ENCODE results near the gene KAZN.

The KAZN gene

DNA sequence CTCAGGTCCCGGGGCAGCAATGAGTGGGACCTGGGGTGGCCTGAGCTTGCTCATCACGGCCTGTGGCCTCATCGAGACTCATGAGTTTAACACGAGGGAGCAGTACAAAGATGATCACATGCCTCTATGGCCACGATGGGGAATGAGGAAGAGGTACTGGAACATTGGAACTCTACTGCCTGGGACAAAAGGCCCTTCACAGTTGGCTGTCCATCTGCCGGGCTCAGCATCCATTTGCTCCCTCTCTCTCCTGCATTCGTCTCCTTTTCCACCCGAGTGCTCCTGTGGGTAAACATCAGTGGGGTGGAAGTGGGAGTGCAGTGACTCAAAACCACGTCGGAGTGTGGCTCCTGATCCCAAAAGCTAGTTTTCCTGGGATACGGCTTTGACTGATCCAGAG is 124.9 kb downstream of the KAZN start:
- DNase-seq, result no peak

DNA sequence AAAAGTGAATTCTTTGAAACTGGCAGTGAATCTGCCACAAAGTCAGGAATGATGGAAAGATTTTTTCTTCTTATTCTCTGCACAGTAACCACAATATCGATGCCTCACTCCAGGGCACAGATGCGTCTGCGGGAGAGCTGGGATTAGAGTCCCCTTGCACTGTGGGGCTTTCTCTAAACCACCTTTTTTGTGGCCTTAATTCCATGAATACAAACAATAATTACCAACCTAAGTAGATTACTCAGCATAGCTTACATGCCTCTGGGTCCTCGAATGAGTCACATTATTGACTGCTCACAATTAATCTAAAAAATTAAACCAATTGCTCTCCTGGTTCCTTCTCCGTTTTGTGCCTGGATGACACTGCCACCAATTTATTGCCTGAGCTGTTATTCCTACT is 125.8 kb downstream of the KAZN start:
- DNase-seq, result no peak

DNA sequence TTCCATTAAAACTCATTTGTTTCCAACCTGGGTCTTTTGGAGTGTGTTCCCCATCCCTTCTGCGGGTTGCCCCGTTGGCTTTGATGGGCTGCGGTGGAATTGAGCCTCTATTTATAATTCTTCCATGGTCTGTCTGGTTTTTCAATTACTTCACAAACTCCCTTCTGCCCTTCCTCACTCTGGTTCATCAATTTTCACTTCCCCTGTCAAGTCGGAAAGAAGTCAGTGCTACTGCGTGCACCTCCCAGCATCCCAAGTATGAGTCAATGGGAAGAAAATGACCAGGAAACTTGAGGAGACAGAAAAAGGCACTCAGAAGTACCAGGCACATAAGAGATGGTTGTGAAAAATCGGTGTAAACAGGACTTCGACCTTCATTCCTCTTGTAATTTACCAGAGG is 126.2 kb downstream of the KAZN start:
- no peak for DNase-seq

DNA sequence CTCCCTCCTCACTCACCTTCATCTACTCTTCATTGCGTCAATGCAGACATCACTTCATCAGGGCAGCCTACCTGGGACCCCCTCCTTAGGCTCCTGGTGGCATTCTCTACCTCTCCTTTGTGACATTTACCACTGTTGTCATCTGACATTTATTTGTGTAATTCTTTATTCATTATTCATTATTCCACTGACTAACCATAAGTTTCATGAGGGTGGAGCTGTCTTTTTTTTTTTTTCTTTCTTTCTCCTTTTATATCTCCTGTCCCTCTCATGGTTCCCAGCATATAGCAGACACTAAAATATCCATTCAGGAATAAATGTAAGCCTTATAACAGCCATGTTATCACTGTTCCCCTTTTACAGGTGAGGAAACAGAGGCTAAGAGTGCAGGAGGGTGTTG is 126.8 kb downstream of the KAZN start:
- DNase-seq, result no peak

DNA sequence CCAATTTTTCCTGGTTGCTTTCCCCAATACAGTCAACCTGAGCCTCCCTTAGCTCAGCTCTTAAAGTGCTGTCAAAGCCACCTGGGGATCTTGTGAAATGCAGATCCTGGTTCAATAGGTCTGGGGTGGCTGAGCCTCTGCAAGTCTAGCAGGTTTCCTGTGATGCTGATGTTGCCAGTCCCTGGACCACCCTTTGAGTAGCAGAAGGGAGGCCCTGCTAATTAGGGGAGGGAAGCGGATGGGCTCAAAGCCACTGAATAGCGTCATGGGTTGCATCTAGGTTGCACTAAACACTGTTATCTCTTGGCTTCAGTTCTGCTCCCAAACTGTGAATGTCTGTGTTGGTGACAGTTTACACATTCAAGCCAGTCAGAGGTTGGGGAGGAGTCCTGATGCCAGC is 127.2 kb downstream of the KAZN start:
- DNase-seq, result no peak

DNA sequence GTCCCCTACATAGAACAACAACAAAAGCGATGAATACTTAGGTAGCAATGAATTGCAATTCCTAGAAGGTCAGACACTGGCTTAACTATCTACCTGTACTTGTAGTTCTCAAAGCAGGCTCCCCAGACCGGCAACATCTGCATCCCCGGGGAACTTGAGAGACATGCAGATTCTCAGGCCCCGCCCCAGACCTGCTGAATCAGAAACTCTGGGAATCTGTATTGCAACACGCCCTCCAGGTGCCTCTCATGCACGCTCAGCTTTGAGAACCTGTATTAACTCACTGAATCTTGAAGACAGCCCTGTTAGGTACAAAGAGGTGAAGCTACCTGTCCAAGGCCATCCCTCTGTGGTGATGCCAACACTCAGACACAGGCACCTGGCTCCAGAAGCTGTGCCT is 128.1 kb downstream of the KAZN start:
- DNase-seq, result no peak

DNA sequence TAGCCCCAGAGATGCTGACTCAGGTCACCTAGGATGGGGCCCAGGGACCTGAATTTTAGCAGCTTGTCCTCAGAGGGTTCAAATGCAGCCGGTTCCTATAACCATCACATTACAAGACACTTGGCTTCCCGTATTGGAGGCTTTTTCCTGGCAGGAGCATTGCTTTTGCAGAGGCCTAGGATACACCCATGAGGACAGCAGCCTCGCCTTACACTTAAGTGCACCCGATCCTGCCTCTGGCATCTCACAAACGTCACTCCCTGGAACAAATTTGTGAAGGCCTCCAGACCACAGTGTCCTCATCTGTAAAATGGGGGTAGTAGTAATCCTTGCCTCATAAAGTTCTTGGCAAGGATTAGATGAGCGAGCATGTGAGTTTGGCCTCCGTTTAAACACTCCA is 130.0 kb downstream of the KAZN start:
- no peak for DNase-seq

DNA sequence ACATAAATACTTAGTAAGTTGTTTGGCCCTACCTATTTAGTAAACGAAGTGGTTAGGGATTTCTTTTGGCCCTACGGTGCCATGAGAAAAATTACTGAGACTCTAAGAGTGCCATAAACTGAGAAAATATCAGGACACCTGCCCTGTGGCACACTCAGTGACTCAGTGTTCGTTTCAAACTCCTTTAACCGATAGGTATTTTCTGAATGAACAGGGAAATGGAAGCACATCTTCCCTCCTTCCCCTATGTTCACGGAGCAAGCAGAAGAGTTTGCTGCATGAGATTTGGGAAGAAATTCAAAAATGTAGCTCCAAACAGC is 134.2 kb downstream of the KAZN start:
- DNase-seq, result no peak

DNA sequence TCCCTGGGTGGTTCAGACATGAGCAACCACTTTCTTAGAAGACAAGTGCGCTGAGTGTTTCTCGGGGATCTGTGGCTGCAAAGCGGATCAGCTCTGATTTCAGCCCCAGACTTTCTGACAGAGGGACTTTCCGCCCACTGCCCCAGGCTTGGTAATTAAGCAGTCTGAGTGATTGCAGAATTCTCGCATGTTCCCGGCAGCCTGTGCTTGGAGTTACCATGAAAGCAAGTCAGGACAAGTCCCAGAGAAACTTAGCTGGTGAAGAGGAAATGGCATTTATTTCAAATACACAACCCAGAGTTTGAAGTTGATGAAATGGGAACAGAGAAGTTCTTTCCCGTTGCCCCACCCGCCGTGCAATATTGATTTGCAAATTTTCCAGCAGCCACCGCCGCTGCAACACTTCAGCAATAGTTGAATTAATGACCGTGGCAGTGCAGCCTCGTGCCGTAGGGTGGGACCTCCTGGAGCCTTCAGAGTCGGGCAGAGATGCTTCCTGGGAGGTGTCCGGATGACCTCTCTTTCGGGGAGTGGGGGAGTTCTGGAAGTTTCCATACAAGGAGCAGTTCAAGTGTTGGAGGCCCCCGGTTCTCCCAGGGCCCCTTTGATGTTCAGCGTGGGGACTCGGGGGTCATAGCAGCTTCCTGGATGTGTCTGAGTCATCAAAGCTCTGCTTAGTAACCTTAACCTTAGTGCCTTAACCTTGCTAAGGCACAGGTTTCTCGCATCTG is 134.7 kb downstream of the KAZN start:
- DNase-seq, result peak; percentile 64

DNA sequence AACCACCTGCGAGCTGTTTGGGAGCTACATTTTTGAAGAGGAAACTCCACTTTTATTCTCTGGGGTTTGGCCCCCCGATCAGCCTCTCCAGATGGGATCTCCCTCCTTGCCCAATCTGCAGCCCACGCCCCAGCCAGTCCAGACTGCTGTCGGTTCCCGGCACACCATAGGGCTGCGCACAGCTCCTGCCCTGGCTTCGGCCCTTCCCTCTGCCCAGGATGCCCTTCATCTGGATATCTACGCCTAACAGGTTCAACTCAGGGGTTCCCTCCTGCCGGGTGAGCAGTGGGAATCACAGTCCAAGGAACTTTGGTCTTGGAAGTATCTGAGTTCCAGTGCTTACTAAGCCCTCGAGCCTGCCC is 135.3 kb downstream of the KAZN start:
- no peak for DNase-seq

DNA sequence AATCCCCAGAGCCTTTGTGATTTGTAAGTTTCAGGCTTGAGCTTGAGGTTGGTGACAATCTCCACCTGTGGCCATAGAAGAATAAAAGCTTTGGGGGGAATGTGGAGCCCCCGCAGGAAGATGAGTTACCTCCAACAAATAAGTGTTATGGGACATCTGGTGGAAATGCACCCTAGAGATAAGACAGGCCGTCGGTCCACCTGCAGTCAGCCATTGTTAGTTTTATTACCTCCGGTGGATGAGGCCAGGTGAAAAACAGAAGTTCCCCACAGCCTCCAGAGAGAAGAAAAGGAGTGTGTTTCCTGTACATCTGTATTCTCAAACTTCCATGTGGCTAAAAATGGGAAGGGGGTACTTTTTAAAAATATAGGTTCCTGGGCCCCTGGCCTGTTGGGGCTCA is 137.4 kb downstream of the KAZN start:
- peak; percentile 16 for DNase-seq

DNA sequence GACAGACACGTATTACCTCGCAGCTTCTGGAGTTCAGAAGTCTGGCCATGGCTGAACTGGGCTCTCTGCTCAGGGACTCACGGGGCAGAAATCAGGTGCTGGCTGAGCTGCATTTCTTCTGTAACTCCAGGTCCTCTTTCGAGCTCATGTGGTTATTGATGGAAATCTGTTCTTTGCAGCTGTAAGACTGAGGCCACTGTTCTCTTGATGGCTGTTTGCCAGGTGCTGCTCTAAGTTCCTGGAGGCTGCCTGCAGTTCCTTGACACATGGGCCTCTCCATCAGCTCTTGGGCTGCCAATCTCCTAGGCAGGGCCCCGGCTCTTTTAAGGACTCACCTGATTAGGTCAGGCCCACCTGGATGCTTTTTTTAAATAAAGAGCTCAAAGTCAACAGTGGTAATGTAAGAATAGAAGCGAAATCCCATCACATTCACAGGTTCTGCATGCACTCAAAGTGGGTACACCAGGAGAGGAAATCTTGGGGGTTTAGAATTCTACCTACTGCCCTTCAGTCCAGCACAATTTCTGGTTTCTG is 139.1 kb downstream of the KAZN start:
- no peak for DNase-seq

DNA sequence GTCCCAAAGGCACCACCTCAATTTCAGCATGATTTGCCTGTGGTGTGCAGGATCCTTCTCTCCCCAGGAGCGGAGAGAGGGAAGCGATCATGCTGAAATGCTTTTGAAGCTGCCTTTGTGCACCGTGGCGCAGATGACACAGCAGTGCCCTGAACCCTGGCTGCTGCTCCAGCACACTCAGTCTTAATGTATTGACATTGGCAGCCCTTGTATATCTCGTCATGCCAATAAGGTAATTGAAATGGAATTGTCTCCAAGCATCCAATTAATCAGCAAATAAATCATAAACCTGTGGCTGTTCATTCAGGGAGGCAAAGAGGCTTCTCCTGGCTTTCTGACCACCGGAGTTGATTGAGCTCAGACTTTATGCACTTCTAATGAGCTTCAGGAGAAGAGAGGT is 139.8 kb downstream of the KAZN start:
- DNase-seq, result peak; percentile 93

DNA sequence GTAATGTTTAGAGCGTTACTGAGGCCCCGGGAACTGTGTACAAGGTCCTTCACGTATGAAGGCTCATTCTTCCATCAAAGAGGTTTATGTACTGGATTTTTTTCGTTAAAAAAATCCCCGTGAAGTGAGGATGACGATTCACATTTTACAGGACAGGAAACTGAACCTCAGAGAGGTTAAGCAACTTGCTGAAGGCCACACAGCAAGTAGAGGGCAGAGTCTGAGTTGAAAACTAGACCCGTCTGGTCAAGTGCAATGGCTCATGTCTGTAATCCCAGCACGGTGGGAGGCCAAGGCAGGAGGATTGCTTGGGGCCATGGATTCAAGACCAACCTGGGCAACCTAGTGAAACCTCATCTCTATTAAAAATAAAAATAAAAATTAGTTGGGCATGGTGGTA is 140.2 kb downstream of the KAZN start:
- DNase-seq, result no peak

DNA sequence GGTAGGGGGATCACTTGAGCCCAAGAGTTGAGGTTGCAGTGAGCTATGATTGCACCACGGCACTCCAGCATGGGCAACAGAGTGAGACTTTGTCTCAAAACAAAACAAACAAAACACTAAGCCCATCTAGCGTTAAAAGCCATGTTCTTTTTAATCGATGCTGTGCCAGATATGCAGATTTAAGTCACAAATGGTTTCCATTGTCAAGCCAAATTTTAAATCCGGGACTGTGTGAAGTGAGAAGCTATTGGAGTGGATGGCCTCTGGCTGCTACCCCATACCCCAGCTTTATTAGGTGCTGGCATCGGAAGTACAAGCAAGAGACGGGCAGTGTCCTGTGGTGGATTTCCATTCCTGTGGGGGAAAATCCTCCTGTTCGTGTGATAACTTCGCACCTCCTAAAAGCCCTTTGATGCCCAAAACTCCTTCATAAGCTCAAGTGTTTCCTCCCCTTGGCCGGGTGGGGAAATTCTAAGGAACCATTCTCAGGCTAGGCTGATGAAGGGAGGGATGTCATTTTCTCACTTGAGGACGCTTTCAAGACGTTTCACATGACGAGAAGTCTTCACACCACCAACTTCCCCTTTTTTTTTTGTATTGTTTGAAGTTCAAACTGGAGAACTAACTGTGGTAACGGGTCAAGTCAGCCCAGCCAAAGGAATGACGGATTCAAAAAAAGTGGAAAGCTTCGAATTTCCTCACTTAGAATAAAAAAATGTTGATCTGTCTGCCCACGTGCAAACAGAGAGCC is 140.8 kb downstream of the KAZN start:
- no peak for DNase-seq

DNA sequence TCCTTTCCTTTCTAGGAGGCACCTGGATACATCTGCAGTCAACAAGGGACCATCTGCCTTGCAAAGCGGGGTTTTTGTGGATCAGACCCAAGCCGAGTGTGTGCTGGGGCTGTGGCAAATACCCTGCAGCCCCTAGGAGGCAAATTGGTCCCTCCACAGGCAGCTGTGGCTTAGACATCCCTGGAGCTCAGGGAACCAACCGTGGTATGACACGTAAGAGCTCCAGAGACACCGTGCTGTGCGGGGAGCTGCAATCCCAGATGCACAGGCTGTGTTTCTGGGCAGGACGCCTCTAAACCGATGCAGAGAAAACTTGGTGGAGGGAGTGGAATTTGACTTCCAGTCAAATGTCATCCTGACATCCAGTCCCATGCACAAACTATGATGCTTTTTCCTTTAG is 141.5 kb downstream of the KAZN start:
- no peak for DNase-seq

DNA sequence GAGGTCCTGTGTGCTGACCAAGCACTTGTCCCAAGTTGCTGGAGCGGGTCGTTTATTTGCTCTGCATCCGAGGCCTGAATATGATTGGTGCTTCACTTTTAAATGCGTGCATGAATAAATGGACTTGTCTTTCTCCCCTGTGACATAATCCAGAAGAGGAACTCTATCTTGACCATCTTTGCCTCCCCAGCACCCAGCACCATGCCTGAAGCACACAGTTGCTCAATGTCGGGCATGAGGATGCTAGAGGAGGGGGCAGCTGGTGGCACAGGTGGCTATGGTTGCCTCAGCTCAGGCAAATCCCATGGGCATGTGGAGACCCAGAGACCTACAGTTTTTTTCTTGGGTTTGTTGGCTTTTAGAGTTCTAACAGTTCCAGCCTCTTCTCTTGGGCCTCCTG is 142.6 kb downstream of the KAZN start:
- DNase-seq, result no peak

DNA sequence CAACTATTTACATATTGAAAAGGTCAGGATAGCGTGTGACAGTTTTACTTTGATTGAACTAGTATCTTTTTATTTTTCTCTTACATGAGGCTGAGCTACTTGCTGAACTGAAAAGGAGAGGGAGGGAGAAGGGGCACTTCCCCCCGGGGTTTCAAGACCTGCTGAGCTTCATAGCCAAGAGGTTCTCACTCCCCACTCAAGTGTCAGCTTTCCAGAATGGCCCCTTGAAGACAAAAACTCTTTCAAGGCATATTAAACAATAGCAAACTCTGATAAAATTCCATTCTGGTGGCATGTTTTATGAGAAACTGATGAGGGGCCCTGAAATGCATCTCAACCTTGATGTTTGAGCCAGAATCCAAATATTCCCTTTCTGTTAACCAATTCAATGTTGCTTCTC is 143.0 kb downstream of the KAZN start:
- DNase-seq, result no peak

DNA sequence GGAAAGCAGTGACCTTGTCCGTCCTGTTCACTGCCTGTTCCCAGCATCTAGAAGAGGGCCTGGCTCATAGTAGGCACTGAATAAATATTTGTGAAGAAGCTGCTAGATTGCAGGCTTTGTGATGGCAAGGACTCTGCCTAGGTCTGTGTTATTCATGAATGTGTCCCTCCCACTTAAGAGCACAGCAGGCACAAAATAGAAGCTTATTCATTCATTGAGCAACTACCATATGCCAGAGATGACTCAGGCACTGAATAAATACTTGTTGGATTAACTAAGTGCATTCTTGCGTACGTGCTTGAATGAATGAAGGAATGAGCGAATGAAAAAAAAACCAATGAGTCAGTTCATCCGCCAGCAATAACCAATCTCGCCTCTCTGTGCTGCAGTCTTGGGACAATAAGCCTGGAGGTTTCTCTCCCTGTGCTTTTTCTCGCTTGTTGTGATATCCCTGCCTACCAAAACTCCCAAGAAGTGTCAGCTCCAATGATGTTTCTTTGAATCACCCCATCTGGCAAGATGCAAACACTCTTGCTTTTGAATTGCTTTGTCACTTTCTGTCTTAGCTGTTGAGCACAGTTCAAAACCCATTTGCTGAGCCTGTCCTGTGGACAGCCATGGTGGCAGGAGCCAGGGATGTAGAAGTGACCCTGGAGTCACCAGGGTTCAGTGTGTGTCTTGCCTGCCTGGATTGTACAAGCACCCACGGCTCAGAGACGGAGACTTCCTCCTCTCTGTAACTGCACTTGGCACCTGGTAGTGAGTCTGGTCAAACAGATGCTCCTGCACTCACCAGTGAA is 143.9 kb downstream of the KAZN start:
- DNase-seq, result no peak

DNA sequence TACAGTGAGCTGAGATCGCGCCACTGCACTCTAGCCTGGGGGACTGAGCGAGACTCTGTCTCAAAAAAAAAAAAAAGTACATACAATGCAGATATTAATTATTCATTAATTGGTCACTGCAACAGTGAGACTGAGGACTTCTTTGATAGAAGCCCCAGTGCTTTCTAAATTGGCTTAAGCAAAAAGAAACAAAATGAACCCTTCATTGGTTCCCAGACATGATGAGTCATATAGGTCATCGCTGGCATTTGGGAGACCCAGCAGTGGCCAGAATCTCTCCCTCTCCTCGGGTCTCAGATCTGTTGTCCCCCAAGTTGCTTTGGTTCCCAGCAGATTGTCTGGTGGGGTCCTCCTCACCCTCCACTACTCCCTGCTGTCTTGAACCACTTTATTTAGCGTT is 144.9 kb downstream of the KAZN start:
- DNase-seq, result no peak

DNA sequence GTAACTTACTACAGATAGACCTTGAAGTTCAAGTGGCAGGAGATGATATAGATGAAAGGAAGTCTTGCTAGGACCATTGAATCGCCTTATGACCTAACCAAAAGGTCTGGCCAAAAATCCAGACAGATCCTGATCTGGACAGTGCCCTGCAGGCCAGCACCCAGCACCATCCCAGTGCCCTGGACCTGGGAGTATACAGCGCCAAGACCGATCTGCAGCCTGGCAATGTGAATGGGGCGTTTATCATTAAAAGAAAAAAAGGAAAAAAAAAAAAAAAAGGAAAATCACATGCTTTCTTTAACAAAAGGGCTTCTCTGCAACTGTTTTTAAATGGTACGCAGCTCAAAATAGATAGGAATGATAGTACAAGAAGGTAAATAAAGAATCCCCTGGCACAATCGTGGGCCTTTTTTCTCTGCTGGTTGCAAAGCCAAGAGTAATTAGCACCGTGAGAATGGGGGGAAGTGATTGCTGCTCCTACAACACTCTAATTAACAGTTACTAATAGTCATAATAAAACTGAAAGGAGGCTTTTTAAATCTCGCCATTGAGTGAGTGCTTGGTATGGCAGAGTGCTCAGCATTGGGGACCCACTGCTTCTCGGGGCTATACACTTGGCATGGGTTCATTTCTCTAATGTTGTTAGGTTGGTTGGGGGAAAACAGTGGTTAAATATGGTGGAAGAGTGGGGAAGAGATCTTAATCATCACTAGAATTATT is 146.7 kb downstream of the KAZN start:
- peak; percentile 72 for DNase-seq

DNA sequence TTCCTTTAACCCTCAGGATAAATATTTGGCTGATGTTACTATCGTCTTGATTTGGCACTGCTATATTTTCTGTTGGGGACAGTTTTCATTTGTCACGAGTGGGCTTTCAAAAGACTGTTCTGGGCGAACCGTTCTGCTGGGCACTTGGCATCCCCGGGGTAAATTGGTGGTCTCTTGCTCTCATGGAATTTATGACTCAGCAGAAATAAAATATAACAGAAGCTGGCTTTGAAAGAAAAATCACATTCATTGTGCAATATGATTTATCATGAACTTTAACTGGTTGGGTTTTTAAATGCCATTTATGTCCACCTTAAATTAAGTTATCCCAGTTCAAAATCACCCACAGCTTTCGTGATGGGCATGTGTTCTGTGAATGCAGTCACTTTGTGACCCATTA is 147.3 kb downstream of the KAZN start:
- no peak for DNase-seq

DNA sequence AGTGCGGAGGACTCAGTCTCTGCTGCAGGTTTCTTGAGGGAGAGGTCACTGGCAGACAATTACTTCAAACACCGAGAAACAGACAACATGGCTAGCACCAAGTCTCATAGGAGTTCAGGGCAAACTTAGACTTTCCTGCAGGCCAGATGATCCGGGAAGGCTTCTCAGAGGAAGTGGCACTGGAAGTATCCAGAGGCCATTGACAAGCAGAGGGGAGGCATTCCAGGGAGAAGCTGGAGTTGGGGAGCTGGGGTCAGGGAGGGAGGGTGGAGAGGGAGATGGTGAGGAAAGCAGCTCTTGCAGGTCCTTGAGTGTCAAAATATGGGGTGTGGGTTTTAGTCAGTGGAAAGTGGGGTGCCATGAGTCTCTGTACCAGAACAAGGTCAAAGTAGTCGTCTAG is 147.9 kb downstream of the KAZN start:
- DNase-seq, result no peak

Measured in NCI-H1105 (cell line).